Middle frontal gyrus (tissue), 1 donor: ENCODE results near the gene RASA3.

Experiments
- DNase-seq: peaks from one replicate; pipeline ENCODE4 v3.0.0-alpha.2; 2015; ENCODE audit warnings: low spot score; ENCODE audit errors: extremely low spot score

RASA3 gene

DNA sequence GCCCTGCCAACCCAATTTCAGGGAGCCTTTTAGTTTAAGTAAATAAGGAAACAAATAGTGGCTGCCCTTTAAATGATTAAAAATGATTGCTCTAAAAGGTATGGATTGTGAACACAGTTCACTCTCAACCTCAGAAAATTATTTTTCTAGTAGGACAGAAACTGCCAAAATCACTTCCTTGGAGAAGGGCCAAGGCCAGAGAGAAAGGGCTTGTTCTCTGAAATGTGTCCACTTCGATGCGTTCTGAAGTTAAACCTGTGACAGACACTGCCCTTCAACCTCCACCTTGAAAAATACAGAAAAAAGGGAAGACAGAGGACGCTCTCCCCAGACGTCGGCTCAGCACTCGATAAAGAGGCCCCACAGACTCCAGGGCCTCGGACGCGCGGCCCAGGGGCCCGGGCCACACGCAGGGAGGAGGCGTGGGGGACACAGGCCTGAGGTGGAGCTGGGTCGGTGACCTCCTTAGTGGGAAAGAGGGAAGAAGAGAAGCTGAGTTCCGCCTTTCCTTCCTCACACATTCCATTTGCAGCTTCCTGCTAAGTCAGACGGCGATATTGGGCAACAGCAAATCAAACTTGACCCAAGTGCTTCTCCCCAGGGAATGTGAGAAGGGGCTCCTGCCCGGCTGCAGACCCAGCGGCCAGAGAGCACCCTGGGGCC lies 63.6 kb downstream of the RASA3 start:
- DNase-seq: no peak

DNA sequence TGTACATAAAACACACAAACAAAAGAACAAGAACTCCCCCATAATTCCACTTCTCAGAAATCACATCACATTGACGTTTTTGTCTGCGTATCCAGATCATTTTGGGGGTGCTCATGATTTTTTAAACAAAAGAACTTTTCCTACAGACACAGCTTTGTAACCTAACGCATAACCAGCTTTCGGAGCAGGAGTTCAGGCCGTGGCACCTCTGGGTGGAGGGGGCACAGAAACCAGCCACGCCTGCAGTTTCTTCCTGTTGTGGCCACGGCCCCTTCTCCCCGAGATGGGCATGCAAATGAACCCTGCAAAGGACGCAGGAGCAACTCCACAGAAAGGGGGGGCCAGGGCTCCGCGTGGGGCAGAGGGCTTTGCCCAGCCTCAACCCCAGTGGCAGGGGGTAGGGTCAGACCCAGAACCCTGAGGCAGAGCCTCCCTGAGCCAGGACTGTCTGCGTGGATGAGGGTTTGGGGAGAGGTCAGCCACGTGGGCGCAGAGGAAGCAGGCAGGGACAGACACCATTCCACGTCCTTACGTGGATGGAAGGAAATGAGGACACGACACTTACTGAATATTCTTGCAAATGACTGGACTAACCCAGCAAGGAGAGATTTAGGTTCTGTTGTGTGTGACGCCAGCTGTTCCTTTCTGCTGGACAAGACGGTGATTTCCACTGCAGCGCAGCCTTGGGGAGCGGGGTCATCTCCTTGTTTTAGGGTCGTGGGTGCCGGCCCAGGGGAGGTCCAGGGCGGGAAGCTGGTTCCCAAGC lies 64.4 kb downstream of the RASA3 start:
- DNase-seq: no peak

DNA sequence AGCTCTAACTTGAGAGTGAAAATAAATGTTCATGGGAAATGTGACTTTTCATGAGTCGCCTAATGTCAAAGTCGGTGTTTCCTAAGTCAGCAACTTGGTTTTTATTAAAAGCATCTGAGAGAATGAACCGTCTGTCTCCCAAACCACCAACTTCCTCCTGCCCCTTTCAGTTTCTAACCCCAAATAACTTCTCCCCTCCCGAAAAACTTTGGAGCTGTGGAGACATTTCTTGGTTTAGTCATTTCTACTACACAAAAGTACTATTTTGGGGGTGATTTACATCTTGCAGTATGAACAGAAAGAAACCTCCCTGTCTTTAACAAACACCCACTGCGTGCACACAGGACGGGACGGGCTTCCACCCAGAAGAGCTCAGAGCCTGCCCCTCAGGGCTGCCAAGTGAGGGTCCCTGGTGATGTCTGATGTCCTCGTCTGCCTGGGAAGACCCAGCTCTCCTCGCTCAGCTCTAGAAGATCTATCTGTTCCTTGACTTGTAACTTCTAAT lies 65.0 kb downstream of the RASA3 start:
- no peak for DNase-seq

DNA sequence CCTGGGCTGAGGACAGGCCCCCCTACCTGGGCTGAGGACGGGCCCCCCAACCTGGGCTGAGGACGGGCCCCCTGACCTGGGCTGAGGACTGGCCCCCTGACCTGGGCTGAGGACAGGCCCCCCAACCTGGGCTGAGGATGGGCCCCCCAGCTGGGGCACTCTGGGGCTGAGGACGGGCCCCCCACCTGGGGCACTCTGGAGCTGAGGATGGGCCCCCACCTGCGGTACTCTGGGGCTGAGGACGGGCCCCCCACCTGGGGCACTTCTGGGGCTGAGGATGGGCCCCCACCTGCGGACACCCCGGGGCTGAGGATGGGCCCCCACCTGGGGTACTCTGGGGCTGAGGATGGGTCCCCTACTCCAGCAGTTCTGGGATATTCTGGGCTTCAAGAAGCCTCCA lies 65.5 kb downstream of the RASA3 start:
- DNase-seq: no peak

DNA sequence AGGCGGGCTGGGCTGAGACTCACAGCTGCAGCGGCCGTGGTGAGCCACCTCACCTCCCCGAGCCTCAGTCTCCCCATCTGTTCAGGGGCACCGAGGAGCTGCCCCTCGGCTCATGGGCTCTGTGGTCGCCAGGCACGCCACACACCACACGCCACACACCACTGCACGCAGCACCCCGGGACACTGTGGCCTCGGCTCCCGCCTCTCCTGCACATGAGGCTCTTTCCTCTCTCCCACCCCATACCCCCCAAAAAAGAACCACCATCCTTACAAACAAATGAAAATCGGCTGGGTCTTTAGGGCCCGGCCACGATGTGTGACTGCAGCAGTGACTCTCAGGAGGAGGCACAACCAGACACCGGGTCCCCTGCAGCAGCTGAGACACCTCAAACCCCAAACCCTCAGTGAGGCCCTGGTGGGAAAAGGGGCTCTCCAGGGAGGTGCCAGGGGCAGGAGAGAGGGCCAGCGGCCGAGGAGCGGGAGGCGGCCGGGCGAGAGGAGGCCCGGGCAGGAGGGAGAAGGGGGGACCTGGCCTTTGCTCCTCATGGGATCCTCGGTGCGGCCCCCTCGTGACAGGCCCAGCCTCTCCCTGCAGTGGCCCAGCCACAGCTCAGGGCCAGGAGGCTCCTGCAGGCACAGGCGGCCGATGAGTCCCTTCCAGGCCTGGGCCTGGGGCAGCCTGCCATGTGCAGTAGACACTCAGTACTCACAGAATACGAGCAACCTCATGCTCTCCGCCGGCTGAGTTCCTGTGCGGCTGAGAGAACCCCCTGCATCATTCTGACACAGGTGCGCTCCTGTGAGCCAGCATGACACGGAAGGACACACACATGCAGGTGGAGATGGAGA lies 66.3 kb downstream of the RASA3 start:
- DNase-seq: no peak

DNA sequence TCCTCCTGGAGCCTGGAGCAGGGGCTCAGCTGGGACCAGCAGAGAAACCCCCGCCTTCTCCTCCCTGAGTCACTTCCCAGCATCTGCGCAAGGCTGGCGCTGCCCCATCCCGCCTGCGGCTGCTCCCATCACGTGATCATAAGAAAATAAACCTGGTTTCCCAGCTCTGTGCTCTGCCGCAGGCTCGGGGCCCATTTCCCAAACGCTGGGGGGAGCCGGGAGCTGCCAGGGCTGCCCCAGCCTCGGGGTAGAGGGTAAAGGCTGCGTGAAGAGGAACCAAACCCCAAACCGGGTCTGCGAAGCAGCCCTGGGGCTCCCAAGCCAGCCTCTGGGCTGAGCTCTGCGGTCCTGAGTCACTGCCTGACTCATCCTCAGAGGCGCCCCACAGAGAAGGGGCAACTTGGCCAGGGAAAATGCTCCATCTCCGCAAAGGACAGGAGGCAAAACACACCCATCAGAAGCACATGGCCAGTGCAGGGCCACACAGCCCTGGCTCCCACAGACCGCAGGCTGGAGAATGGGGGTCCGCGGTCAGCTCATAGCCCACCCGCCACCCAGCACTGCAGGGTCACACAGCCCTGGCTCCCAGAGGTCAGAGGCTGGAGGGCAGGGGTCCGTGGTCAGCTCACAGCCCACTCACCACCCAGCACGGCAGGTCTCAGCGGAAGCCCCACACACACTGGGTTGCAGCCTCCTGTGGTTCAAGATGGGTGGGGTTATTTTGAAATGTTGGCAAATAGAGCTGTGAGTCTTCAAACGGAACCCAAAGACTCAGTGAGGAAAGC lies 67.1 kb downstream of the RASA3 start:
- no peak for DNase-seq

DNA sequence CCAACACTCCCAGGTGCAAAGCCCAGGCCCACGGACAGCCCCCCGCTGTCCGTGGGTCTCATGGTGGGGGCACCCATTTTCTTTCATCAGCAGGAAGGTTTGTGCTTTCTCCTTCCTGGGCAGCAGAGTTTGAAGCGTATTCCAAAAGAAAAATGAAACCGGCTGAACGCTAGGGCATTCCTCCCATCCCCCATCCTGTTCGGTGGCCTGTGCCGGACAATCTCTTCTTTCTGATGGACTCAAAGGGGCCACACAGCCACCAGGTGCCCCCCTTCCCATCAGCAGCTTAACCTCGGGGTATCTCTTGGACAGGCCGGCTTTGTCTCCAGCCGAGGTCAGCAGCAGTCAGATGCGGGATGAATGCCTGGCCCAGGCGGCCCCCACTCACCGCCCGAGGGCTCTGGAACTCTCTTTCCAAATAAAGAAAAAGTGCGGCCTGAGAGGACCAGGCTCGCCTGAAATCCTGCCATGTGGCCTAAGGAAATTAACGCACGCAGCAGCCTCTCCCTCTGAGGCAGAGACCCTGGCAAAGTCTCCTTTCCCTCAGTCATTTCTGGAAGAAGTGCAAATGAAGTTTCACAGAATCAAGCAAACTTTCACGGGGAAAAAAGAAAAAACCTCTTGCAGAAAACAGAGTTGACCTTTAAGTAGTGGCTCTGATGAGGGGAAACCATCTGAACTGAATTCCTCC lies 67.8 kb downstream of the RASA3 start:
- DNase-seq: no peak

DNA sequence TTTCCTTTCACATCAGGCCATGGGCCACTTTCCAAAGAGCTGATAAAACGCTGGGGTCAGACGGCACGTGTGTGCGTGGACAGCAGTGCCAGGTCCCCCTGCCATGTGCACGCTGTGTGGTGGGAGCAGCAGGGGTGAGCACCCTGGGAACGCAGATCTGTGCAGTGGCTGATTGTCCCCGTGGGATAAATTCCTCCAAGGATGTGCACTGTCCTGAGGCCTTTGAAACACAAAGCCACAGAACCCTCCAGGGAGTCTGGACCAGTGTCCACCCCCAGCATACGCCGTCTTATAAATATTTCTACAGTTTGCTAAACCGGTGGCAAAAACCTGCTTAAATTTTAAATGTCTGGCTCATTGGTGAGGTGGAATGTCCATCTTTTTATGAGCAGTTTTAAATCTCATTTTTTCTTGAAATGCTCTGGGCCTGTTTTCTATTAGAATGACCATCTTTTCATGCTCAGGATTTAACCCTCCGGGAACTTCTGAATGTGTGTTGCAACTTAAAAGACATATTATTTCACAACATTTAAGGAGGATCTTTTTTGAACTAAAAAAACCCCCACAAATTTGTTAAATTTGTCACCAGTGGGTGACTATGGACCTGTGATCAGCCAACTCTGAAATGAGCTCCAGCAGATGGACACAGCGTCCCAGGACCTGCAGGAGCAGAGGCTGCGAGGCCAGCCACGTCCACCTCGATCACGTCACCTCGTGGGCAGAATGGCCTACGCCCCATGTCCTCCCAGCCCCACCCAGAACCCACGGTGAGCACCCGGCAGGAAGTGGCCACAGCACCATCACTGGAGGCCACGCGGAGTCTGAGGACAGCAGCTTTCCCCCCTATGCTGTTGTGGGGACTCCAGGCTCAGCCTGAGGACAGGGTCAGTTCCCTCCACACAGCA lies 68.6 kb downstream of the RASA3 start:
- DNase-seq: no peak

DNA sequence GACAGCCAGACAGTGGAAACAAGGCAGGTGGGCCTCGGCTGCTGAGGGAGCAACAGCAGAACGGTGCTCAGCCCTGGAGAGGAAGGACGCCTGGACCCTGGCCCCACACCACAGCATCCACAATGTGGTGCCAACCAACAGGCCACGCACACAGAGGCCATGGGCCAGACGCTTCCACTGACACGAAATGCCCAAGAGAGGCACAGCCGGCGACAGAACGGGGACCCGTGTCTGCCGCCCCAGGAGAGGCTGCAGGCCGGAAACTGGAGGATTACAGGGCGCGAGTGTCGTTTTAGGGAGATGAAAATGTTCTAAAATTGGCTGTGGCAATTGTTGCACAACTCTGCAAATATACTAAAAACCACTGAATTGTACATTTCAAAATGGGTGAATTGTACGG lies 69.7 kb downstream of the RASA3 start:
- DNase-seq: no peak

DNA sequence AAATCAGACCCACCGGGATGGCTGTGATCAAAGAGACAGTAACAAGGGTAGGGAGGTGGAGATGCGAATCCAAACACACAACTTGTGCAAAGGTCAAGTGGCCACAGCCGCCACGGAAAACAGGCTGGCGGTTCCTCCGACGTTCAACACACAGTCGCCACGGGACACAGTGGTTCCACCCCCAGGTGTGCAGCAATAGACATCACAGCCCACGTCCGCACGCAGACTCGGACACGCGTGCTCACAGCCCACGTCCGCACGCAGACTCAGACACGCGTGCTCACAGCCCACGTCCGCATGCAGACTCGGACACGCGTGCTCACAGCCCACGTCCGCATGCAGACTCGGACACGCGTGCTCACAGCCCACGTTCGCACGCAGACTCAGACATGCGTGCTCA lies 70.1 kb downstream of the RASA3 start:
- DNase-seq: no peak

DNA sequence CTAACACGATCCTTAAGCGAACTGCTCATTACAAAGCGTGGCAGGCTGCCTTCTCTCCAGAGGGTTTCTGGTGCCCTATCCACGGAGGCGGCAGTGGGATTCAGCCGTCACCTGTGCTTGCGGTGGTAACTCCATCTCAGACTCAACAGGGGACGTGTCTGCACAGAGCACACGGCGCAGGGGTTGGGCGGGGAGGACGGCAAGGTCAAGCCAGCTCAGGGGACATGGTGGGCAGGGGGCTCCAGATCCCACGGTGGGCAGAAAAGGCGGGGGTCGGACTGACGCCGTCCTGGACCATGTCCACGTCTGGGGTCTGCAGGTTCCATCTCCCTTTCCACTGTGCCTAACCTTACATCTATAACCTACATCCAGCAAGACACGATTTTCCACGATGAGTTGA lies 70.7 kb downstream of the RASA3 start:
- no peak for DNase-seq

DNA sequence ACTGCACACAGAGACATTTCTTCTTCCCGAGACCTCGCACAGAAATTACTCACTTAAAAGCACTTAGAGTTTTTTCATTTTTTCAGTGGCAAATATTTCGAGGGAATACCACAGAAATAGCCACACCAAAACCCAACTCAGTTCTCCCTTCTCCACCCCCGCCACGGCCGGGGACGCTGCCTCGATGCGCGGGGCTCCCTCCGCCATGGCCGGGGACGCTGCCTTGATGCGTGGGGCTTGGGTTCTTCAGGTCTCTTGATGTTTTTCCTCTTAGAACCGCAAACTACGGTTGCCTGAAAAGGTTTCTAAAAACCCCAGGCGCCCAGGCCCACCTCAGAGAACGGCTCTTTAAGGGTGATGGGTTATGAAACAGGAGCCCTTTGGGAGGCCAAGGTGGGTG lies 71.4 kb downstream of the RASA3 start:
- no peak for DNase-seq

DNA sequence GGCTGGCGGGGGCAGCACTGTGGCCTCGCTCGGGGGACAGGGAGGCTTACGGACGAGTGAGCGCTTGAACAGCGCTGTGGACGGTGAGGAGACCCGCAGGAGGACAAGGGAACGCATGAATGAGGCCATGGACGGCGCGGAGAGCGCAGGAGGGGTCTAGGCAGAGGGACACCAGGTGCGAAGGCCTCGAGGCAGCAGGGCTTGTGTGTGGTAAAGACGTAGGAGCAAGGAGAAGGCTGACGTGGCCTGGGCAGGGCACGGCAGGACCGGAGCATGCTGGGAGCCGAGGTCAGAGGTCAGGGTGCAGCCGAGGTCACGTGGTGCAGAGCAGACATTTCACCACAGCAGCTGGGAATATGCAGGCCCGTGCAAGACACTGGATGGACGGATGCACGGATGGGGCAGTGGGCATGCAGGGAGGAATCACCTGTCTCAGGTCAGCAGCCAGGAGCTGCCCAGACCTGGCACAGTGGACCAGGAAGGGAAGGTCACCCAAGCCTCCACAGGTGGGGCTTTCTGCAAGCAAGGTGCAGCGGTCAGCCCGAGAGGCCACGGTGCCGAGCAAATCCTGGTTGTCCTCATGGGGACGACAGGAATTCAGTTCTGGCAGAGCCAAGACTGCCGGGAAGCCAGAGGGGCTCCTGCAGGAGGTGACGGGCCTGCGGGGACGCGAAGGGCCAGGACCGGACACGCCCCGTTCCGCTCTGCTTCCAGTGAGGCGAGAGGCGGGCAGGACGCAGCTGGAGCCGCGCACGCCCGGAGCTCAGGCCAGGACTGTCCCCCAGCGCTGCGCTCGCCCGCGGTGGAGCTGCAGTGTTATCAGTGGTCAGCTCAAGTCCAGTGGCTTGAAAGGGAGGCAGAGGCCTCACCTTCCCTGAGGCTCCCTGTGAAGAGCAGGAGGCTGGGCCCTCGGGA lies 72.2 kb downstream of the RASA3 start:
- DNase-seq: no peak

DNA sequence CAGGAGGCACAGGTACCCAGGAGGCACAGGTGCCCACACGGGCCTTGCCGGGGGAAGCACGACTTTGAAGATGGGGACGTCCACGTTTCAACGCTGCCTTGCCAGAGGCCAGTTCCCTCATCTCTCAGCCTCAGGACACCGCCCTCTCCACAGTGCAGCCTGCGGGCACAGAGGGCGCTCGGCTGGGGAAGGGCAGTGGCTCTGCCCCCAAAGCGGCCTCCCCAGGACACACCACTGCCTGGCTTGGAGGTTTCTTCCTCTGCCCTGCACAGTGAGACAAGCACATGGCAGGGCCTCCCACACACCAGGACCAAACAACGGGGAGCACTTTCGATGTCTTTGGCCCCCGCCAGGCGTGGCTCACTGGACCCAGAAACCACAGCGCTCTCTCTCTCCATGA lies 73.0 kb downstream of the RASA3 start:
- DNase-seq: no peak

DNA sequence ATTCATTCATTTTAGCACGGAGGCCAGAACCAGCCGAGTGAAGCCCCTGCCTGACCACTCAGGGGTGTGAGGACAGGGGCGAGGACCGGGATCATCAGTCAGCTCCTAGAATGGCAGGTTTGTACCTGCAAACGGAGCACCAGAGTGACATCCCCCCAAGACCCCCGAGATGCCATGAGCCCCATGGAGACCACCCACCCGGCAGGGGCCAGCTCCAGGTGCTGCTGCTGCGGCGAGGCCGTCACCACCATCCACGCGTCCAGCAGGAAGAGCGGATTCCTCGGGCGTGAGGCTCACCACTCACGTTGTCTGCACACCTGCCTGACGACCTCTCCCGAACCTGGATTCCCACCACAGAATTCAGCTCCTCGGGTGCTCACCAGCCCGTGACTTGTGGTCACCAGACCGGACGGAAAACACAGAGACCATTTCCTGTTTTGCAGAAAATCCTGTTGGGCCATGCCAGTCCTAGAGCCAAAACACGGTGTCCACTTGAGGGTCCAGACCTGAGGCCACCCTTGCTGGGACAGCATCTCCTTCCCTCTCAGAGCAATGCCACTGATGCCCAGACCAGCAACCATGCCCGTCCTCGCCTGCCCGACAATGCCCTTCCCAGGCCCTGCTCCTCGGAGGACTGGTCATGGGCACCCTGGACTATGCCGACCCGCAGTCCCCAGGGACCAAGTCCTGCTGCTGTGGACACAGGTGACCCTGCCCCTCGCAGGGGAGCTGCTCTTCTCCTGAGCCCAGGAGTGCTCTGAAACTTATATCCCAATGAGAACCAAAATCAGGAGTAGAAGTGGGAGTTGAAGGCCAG lies 74.2 kb downstream of the RASA3 start:
- no peak for DNase-seq

DNA sequence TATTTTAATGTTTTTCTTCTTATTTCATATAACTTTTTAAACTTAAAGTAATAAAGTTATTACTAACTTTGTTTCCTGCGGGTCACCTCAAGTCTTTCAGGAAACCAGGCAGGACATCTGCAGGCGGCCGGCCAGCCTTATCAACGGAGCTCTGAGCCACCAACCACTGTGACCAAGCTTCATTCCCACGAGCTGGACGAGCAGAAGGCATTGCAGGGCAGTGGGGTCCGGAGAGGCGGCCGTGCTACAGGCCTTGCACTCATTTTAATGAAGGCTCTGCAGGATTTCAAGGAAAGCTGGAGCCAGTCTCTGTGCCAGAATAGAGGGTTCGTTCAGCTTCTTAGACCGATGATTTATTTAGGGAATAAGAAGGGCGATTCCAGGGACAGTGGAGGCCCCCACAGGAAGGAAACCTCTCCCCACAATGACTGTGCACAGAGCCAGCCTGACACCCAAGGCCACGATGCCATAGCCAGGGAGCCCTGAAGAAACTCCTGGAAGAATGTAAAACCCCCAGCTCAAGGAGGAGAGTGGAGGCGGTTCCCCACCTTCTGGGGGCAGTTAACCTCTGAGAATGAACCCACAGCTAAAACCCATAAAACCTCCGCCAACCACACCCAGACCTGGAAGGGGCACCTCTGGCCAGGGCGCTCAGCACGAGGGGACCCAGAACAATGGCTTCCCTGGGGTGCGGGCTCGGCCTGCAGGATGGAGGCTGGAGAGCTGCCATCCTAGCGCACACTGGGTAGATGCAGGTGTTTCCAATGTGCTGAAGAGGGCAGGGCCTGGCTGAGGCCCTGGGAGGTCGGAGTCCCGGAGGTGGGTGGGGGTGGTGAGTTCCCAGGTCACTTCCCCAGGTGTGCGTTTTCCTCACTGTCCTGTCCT lies 75.0 kb downstream of the RASA3 start:
- DNase-seq: no peak
